CD4-positive, alpha-beta T cell treated with Interleukin-17A for 4 hours (primary cell): Measurements from ENCODE around the gene TNFSF10.
A peak's percentile ranks its signal among the peaks of the same experiment; 100 is the strongest.

ENCODE experiments used
- DNase-seq: peaks from one replicate; pipeline ENCODE4 v3.0.0-alpha.2; 2020; ENCODE audit warnings: mixed read lengths

Gene TNFSF10

GRCh38 chr3:172516318-172517214 is 6.7 kb downstream of the TNFSF10 start:
- peak; percentile 55 for DNase-seq

GRCh38 chr3:172515130-172515918 is 7.9 kb downstream of the TNFSF10 start:
- no peak for DNase-seq

DNA sequence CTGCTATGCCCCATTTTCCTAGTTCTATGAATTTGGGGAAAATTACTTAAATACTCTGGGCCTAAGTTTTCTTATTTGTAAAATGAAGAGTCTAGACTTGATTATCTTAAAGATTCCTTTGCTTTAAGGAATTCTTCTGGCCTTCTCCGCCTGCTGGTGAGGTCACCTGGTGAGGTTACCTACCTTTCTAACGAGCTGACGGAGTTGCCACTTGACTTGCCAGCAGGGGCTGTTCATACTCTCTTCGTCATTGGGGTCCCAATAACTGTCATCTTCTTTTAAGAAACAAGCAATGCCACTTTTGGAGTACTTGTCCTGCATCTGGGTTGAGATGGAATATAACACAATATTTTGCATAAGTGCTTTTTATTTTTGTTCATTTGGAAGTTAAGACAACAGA is 8.6 kb downstream of the TNFSF10 start:
- no peak for DNase-seq

GRCh38 chr3:172513488-172513887 is 9.7 kb downstream of the TNFSF10 start:
- no peak for DNase-seq

- DNase-seq = peak; percentile 70
Measured at GRCh38 chr3:172511783-172512762, 11.2 kb downstream of the TNFSF10 start.

- no peak for DNase-seq
Measured at GRCh38 chr3:172506094-172506493, 17.1 kb downstream of the TNFSF10 start.

- DNase-seq = no peak
Measured at GRCh38 chr3:172501540-172501939, 21.7 kb downstream of the TNFSF10 start.

DNA sequence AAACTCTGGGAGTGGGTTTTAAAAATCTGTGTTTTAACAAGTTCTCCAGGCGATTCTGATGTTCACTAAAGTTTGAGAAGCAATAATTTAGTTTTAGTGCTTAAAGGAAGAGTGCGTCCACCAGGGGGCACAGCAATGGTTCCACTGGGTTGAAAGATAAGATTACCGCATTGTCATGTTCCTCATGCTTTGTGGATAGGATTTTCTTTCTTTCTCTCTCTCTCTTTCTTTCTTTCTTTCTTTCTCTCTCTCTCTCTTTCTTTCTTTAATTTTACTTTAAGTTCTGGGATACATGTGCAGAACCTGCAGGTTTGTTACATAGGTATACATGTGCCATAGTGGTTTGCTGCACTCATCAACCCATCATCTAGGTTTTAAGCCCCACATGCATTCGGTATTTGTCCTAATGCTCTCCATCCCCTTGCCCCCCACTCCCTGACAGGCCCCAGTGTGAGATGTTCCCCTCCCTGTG is 33.0 kb downstream of the TNFSF10 start:
- peak; percentile 89 for DNase-seq

DNA sequence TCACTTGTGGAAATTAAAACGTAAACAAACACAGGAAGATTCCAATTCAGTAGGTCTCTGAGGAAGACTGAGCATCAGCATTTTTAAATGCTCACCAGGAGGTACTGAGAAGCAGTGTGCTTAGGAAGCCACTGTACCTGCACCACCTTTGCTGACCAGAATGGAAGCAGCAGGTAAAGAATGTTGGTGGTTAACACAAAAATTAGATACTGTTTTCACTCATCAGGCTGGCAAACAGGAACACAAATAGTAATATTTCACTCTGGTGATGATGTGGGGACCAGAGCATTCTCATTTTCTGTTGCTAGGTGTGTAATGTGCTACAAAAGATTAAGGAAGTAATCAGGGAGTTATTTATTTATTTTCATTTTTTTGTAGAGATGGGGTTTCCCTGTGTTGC is 45.1 kb downstream of the TNFSF10 start:
- no peak for DNase-seq

- no peak for DNase-seq
Measured at GRCh38 chr3:172476347-172476746, 46.9 kb downstream of the TNFSF10 start.

DNA sequence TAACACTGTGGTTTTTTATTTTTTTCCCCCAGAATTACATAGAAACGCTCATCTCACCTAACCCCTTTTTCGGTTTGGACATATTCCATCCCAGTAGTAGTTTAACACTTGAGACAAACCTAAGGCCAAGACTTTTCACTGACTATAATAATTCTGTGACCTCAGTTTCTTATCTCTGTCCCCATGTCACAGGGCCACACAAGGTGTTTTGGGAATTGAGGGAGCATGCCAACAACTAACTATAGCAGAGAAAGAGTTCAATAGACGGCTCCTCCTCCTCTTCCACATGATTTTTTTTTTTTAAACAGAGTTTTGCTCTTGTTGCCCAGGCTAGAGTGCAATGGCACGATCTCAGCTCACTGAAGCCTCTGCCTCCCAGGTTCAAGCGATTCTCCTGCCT is 47.5 kb downstream of the TNFSF10 start:
- DNase-seq = no peak

DNA sequence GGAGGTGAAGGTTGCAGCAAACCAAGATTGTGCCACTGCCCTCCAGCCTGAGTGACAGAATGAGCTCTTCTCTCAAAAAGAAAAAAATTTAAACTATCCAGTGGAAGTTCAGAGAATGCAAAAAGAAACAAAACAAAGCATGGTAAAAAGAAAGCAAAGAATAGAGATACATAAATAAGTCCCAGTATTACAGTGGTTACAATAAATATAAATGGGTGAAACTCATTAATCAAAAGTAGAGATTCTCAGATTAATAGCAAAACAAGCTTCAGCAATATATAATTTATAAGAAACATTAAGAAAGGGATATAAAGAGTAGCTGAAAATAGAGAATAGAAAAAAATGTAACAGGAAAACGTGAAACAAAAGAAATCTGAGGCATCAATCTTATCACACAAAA is 51.3 kb downstream of the TNFSF10 start:
- DNase-seq = no peak

DNA sequence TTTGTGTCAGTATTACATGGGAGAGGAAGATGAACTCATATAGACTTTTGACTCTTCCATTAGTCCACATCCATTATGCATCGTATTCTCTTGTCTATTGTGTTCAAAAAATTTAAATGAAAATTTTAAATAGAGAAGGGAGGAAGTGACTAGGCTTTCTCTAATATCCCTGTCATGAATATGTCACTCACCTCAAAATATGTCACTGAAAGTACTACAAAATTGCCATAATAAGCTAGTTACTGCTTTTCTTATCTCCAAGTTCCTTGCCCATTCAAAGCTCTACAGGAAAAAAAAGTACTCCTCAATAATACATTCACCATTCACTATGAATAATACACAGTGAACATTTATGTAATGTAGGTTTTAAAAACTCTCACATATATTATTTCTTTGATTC is 52.6 kb downstream of the TNFSF10 start:
- DNase-seq = no peak

- DNase-seq = no peak
Measured at GRCh38 chr3:172467170-172467824, 55.9 kb downstream of the TNFSF10 start.

DNA sequence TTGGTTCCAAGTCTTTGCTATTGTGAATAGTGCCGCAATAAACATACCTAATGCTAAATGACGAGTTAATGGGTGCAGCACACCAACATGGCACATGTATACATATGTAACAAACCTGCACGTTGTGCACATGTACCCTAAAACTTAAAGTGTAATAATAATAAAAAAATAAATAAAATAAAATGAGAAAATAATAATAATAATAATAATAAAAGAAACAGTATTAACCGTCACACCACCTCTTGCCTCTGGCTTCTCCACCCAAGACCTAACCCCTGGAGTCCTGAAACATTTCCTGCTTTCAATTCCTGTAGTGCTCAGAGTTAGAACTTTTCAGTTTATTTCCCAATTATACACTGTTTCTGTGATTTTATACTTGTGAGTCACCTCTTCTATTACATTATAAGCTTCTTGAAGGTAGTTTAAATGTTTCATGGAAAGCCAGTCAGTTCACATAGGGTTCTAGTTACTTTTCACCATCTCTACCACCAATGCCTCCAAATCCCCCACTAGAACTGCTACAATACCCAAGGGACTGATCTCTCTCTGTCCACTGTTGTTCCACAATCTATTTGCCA is 56.6 kb downstream of the TNFSF10 start:
- no peak for DNase-seq

- no peak for DNase-seq
Measured at GRCh38 chr3:172465281-172465680, 57.9 kb downstream of the TNFSF10 start.

- no peak for DNase-seq
Measured at GRCh38 chr3:172464306-172464705, 58.9 kb downstream of the TNFSF10 start.

GRCh38 chr3:172461530-172462138 is 61.6 kb downstream of the TNFSF10 start:
- DNase-seq = no peak

DNA sequence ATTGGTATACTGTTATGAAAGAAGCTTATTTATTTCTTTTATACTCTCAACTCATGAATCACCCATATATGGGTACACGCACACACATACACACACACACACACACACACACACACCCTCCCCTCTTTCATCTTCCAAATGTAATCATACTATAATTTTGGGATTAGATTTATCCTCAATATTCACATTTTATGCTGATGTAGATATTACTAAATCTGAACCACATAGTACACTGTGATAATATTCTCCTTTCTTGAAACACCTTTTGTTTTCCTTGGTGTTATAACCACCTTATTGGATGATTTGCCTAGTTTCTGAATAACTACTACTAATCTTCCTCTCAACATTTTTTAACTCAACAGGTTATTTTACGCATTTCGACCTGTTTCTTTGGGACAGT is 66.8 kb downstream of the TNFSF10 start:
- no peak for DNase-seq
